ENCODE measurements around the gene HOXA7.
A peak's percentile ranks its signal among the peaks of the same experiment; 100 is the strongest.

GRCh38 chr7:27164045-27164366 lies 7.5 kb upstream of the HOXA7 start:
- no peak for TF ChIP-seq POLR2AphosphoS5 (IDR thresholded peaks at IDR 0.05; ENCODE audit: low read depth)
- no peak for TF ChIP-seq CTCF (conservative IDR thresholded peaks at IDR 0.05; ENCODE audit: low read depth in 2 of 2)
- no peak for TF ChIP-seq EZH2phosphoT487 (IDR thresholded peaks at IDR 0.05; ENCODE audit: unreplicated experiment)
- TF ChIP-seq NANOG (IDR thresholded peaks at IDR 0.05; ENCODE audit: borderline replicate concordance): no peak
- no peak for TF ChIP-seq JUNB (IDR thresholded peaks at IDR 0.05; ENCODE audit: unreplicated experiment)
- TF ChIP-seq REST (IDR thresholded peaks at IDR 0.05; ENCODE audit: unreplicated experiment): no peak
- TF ChIP-seq ZNF331 (CRISPR knock-in tag; IDR thresholded peaks at IDR 0.05; ENCODE audit: low read depth): no peak
- no peak for TF ChIP-seq CREB1 (CRISPR knock-in tag; IDR thresholded peaks at IDR 0.05; ENCODE audit: low read depth)
- TF ChIP-seq EZH2 (IDR thresholded peaks at IDR 0.05; ENCODE audit: low read depth, unreplicated experiment): peak; percentile 84
- TF ChIP-seq STAT1 (IDR thresholded peaks at IDR 0.05; ENCODE audit: unreplicated experiment): no peak
- TF ChIP-seq ZNF462 (CRISPR knock-in tag; IDR thresholded peaks at IDR 0.05): no peak
- no peak for TF ChIP-seq ETS1 (IDR thresholded peaks at IDR 0.05)
- TF ChIP-seq ZNF114 (CRISPR knock-in tag; IDR thresholded peaks at IDR 0.05): no peak

Measured in GM23338 (cell line).